Epithelial cell of proximal tubule (primary cell): Measurements from ENCODE around the gene KIAA1671. TPM values are rescaled to one million over a fixed set of nuclear protein-coding genes. Genes with fewer than 3 reads are reported as not detected.
A peak's percentile ranks its signal among the peaks of the same experiment; 100 is the strongest.

Source experiments
- DNase-seq: peaks from one replicate; pipeline ENCODE4 v3.0.0-alpha.2; 2011; ENCODE audit warnings: low read depth
- H3K4me3 ChIP-seq: 2 replicates; pipeline ENCODE4 v1.5.1; 2011; ENCODE audit warnings: low read depth, mild to moderate bottlenecking, low read length
- CTCF ChIP-seq: conservative IDR thresholded peaks from 2 replicates; pipeline ENCODE4 v1.5.1; 2012; ENCODE audit warnings: low read depth, mild to moderate bottlenecking, low read length
- total RNA-seq: library from RNA; depleted of rRNA; stranded (reverse); fragments of >200 nt; gene quantifications from 2 replicates; pipeline ENCODE4 v1.2.3, GENCODE V29; 2015

KIAA1671 gene
- total RNA-seq, 1 donor from 2014 or later = 14.1 TPM

GRCh38 chr22:25025491-25026400, 73.2 kb downstream of the KIAA1671 start:
- H3K4me3 ChIP-seq = no peak overlapping the region
- no peak for TF ChIP-seq CTCF
- no peak for DNase-seq

- no peak for DNase-seq
- H3K4me3 ChIP-seq = no peak overlapping the region
- no peak for TF ChIP-seq CTCF
These were observed 74.8 kb downstream of the KIAA1671 start for GRCh38 chr22:25027043-25027906.

- no peak for DNase-seq
- H3K4me3 ChIP-seq = no peak overlapping the region
- TF ChIP-seq CTCF = peak; percentile 51
These were observed 75.7 kb downstream of the KIAA1671 start for GRCh38 chr22:25027959-25028840.

GRCh38 chr22:25028841-25029141, 76.3 kb downstream of the KIAA1671 start:
- DNase-seq = no peak
- H3K4me3 ChIP-seq = no peak overlapping the region
- no peak for TF ChIP-seq CTCF

GRCh38 chr22:25029181-25029580, 76.7 kb downstream of the KIAA1671 start:
- no peak for TF ChIP-seq CTCF
- H3K4me3 ChIP-seq = no peak overlapping the region
- no peak for DNase-seq

- no peak overlapping the region for H3K4me3 ChIP-seq
- TF ChIP-seq CTCF = no peak
- no peak for DNase-seq
These were observed 78.1 kb downstream of the KIAA1671 start for GRCh38 chr22:25030636-25031035.
